Natural killer cell (primary cell): ENCODE measurements around the gene CA12. TPM values are rescaled to one million over a fixed set of nuclear protein-coding genes. Genes with fewer than 3 reads are reported as not detected.

Experiments used
- ATAC-seq, 3 donors: fragments of 150-1000 bp in 2 of 3; fragments of 200-7000 bp in 1 of 3; cut with Tn5 transposase; 1 replicate in 1 of 3; 2 replicates in 2 of 3; pipeline ENCODE4 v1.10.0; 2021; ENCODE audit warnings: mild to moderate bottlenecking in 2 of 3, moderate library complexity in 2 of 3
- DNase-seq, 2 donors: peaks; one replicate each; pipeline versions ENCODE4 v3.0.0 to v3.0.0-alpha.2; 2013 to 2021; ENCODE audit warnings: mixed read lengths in 1 of 2
- H3K27ac ChIP-seq: one replicate; pipeline ENCODE4 v1.5.1; 2013; ENCODE audit warnings: mild to moderate bottlenecking, low read length
- H3K27me3 ChIP-seq: one replicate; pipeline ENCODE4 v1.6.1; 2013; ENCODE audit warnings: low read length; ENCODE audit not compliant: control insufficient read depth, insufficient read depth
- H3K36me3 ChIP-seq: one replicate; pipeline ENCODE4 v1.6.1; 2013; ENCODE audit warnings: low read length; ENCODE audit not compliant: control insufficient read depth, insufficient read depth
- H3K4me1 ChIP-seq: one replicate; pipeline ENCODE4 v1.6.1; 2013; ENCODE audit warnings: low read length; ENCODE audit not compliant: control insufficient read depth, insufficient read depth
- H3K4me3 ChIP-seq: one replicate; pipeline ENCODE4 v1.5.1; 2013; ENCODE audit warnings: low read length
- H3K9me3 ChIP-seq: one replicate; pipeline ENCODE4 v1.6.1; 2013; ENCODE audit warnings: low read length; ENCODE audit not compliant: control insufficient read depth, insufficient read depth
- H3K27ac Mint-ChIP-seq, 2 donors: one replicate each; pipeline ENCODE4 v1.8.0; 2022; ENCODE audit warnings: mild to moderate bottlenecking in 2 of 2, mixed read lengths in 2 of 2, moderate library complexity in 1 of 2
- H3K27me3 Mint-ChIP-seq, 2 donors: one replicate each; pipeline ENCODE4 v1.8.0; 2022; ENCODE audit warnings: low read depth in 2 of 2, mixed read lengths in 2 of 2
- H3K36me3 Mint-ChIP-seq: one replicate; pipeline ENCODE4 v1.8.0; 2022; ENCODE audit warnings: mixed read lengths
- H3K4me1 Mint-ChIP-seq, 2 donors: one replicate each; pipeline ENCODE4 v1.8.0; 2022; ENCODE audit warnings: mixed read lengths in 2 of 2
- H3K4me3 Mint-ChIP-seq: one replicate; pipeline ENCODE4 v1.8.0; 2022; ENCODE audit warnings: mild to moderate bottlenecking, moderate library complexity, mixed read lengths
- H3K9me3 Mint-ChIP-seq, 2 donors: one replicate each; pipeline ENCODE4 v1.8.0; 2022; ENCODE audit warnings: mixed read lengths in 2 of 2
- CTCF ChIP-seq: fragments of 200-600 bp; IDR thresholded peaks from one replicate; pipeline ENCODE4 v1.8.0; 2022; ENCODE audit warnings: antibody characterized with exemption
- WGBS: methylation state at CpG from one replicate; pipeline ENCODE4 v1.1.7; 2013; ENCODE audit warnings: missing lambda C conversion rate; ENCODE audit not compliant: insufficient coverage; 5-methylcytosine and 5-hydroxymethylcytosine counted together
- intact Hi-C: fragments of 100-400 bp; cut with micrococcal nuclease; formaldehyde crosslinking; loops from one replicate; pipeline ENCODE4 v1.14.2; 2022
- total RNA-seq, 4 donors: library from RNA; stranded (reverse); fragments of 120-200 nt in 1 of 4; gene quantifications; one replicate each; pipeline versions ENCODE4 v1.2.3 to v1.2.4, GENCODE V29; 2013 to 2022

The CA12 gene
- total RNA-seq, 3 donors from 2014 or later (not counting 1 experiment from before 2014, with no cell fraction given), result not detected

GRCh38 chr15:63401078-63401477 lies 19.4 kb upstream of the CA12 start:
- ATAC-seq (no peak), DNase-seq (no peak)
- Histone ChIP-seq H3K36me3 (no peaks in the 10 kb centered on the region), H3K27me3 (no peaks in the 10 kb centered on the region), H3K4me1 (no peaks in the 10 kb centered on the region), H3K9me3 (no peaks in the 10 kb centered on the region), H3K27ac (no peak overlapping the region), H3K4me3 (no peak overlapping the region)
- H3K4me1 Mint-ChIP-seq, result peaks cover 0 to 4% of the 10 kb centered on the region in 2 donors
- H3K27ac Mint-ChIP-seq, result no peak overlapping the region
- no peaks in the 10 kb centered on the region for H3K36me3 Mint-ChIP-seq
- intact Hi-C loops, result loop anchor here (5.0 kb wide), 3 partner anchors 234 to 554 kb away; no protein-coding TSS in a partner anchor
- H3K9me3 Mint-ChIP-seq, result no peaks in the 10 kb centered on the region
- peaks cover 8 to 10% of the 10 kb centered on the region in 2 donors for H3K27me3 Mint-ChIP-seq
- no peak overlapping the region for H3K4me3 Mint-ChIP-seq
- WGBS, result 100% methylated on average over 2 of the region's 2 CpGs
- TF ChIP-seq CTCF, result no peak

GRCh38 chr15:63398456-63398855 lies 16.8 kb upstream of the CA12 start:
- no CpG with 5 or more reads among the region's 2 CpGs for WGBS
- Histone ChIP-seq H3K27me3 (no peaks in the 10 kb centered on the region), H3K4me1 (no peaks in the 10 kb centered on the region), H3K27ac (no peak overlapping the region), H3K9me3 (no peaks in the 10 kb centered on the region), H3K4me3 (no peak overlapping the region), H3K36me3 (no peaks in the 10 kb centered on the region)
- ATAC-seq, result no peak
- no peaks in the 10 kb centered on the region for H3K36me3 Mint-ChIP-seq
- no peaks in the 10 kb centered on the region for H3K9me3 Mint-ChIP-seq
- intact Hi-C loops, result no loop called here
- H3K27ac Mint-ChIP-seq, result no peak overlapping the region
- no peak overlapping the region for H3K4me3 Mint-ChIP-seq
- TF ChIP-seq CTCF, result no peak
- no peaks in the 10 kb centered on the region for H3K4me1 Mint-ChIP-seq
- H3K27me3 Mint-ChIP-seq, result peaks cover 10 to 15% of the 10 kb centered on the region in 2 donors
- DNase-seq, result no peak

GRCh38 chr15:63396152-63396928 lies 14.7 kb upstream of the CA12 start:
- intact Hi-C loops, result no loop called here
- H3K9me3 ChIP-seq, result no peaks in the 10 kb centered on the region
- 96% methylated on average over 7 of the region's 8 CpGs for WGBS
- TF ChIP-seq CTCF, result no peak
- no peaks in the 10 kb centered on the region for H3K4me1 ChIP-seq
- ATAC-seq (no peak), DNase-seq (no peak)
- peaks cover 5 to 9% of the 10 kb centered on the region in 2 donors for H3K4me1 Mint-ChIP-seq
- no peaks in the 10 kb centered on the region for H3K27me3 ChIP-seq
- H3K27ac ChIP-seq, result no peak overlapping the region
- H3K27me3 Mint-ChIP-seq, result peaks cover 10 to 18% of the 10 kb centered on the region in 2 donors
- H3K36me3 Mint-ChIP-seq, result no peaks in the 10 kb centered on the region
- no peaks in the 10 kb centered on the region for H3K9me3 Mint-ChIP-seq
- no peaks in the 10 kb centered on the region for H3K36me3 ChIP-seq
- H3K4me3 ChIP-seq, result no peak overlapping the region
- no peak overlapping the region for H3K4me3 Mint-ChIP-seq
- no peak overlapping the region for H3K27ac Mint-ChIP-seq
